Sigmoid colon (tissue), 4 donors: Measurements from ENCODE around the gene DENND4B.

Experiments used
- EP300 ChIP-seq, 4 donors: sonication (generic); formaldehyde crosslinking; IDR thresholded peaks; one replicate each; pipeline ENCODE4 v1.6.1; 2017; ENCODE audit warnings: antibody characterized with exemption in 4 of 4
- POLR2A ChIP-seq, 2 donors: fragments of 450-650 bp; IDR thresholded peaks; one replicate each; pipeline ENCODE4 v1.6.1; 2016; ENCODE audit warnings: antibody characterized with exemption in 2 of 2, mild to moderate bottlenecking in 2 of 2, moderate library complexity in 2 of 2
- POLR2AphosphoS5 ChIP-seq, 4 donors: sonication (generic); formaldehyde crosslinking; IDR thresholded peaks; one replicate each; pipeline ENCODE4 v1.6.1; 2017; ENCODE audit warnings: antibody characterized with exemption in 4 of 4
- TF ChIP-seq, protein P1 (sequence below), 4 experiments: fragments of 450-650 bp in 3 of 4; fragments of 200-600 bp in 1 of 4; IDR thresholded peaks; one replicate each; pipeline ENCODE4 v1.5.1; 2016 to 2019; ENCODE audit warnings: antibody characterized with exemption in 4 of 4, mild to moderate bottlenecking in 3 of 4, moderate library complexity in 2 of 4

DNA sequence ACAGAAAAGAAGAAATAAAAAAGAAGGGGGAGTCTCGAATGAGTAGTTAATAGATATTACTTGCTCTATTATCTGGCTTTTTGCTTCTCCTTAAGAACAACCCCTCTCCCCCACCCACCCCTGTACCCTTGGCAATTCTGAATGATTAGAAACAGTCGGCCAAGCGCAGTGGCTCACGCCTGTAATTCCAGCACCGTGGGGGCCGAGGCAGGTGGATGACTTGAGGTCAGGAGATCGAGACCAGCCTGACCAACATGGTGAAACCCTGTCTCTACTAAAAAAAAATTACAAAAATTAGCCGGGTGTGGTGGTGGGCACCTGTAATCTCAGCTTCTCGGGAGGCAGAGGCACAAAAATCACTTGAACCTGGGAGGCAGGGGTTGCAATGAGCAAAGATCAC lies 66.5 kb downstream of the DENND4B start:
- TF ChIP-seq, protein P1, sequence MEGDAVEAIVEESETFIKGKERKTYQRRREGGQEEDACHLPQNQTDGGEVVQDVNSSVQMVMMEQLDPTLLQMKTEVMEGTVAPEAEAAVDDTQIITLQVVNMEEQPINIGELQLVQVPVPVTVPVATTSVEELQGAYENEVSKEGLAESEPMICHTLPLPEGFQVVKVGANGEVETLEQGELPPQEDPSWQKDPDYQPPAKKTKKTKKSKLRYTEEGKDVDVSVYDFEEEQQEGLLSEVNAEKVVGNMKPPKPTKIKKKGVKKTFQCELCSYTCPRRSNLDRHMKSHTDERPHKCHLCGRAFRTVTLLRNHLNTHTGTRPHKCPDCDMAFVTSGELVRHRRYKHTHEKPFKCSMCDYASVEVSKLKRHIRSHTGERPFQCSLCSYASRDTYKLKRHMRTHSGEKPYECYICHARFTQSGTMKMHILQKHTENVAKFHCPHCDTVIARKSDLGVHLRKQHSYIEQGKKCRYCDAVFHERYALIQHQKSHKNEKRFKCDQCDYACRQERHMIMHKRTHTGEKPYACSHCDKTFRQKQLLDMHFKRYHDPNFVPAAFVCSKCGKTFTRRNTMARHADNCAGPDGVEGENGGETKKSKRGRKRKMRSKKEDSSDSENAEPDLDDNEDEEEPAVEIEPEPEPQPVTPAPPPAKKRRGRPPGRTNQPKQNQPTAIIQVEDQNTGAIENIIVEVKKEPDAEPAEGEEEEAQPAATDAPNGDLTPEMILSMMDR (IDR thresholded peaks at IDR 0.05): no peak
- TF ChIP-seq POLR2A (IDR thresholded peaks at IDR 0.05): no peak
- TF ChIP-seq EP300 (IDR thresholded peaks at IDR 0.05): no peak
- TF ChIP-seq POLR2AphosphoS5 (IDR thresholded peaks at IDR 0.05): no peak
